Measurements from ENCODE around the gene UTS2B.

Gene UTS2B

GRCh38 chr3:191320316-191320715 lies 10.0 kb downstream of the UTS2B start:
- DNase-seq, result no peak

- no peak for DNase-seq
Measured at GRCh38 chr3:191316876-191317603, 13.3 kb downstream of the UTS2B start.

- DNase-seq, result no peak
Measured at GRCh38 chr3:191314109-191314728, 16.1 kb downstream of the UTS2B start.

- no peak for DNase-seq
Measured at GRCh38 chr3:191313296-191313695, 17.0 kb downstream of the UTS2B start.

- DNase-seq, result no peak
Measured at GRCh38 chr3:191307341-191307740, 23.0 kb downstream of the UTS2B start.

GRCh38 chr3:191306428-191306827 lies 23.9 kb downstream of the UTS2B start:
- DNase-seq, result no peak

GRCh38 chr3:191303596-191303995 lies 26.7 kb downstream of the UTS2B start:
- no peak for DNase-seq

- DNase-seq, result no peak
Measured at GRCh38 chr3:191302451-191302850, 27.9 kb downstream of the UTS2B start.

- DNase-seq, result no peak
Measured at GRCh38 chr3:191301782-191302411, 28.4 kb downstream of the UTS2B start.

- no peak for DNase-seq
Measured at GRCh38 chr3:191301017-191301416, 29.3 kb downstream of the UTS2B start.

- DNase-seq, result no peak
Measured at GRCh38 chr3:191300422-191300821, 29.9 kb downstream of the UTS2B start.

GRCh38 chr3:191298846-191299245 lies 31.5 kb downstream of the UTS2B start:
- DNase-seq, result no peak

- DNase-seq, result no peak
Measured at GRCh38 chr3:191296041-191296541, 34.2 kb downstream of the UTS2B start.

- no peak for DNase-seq
Measured at GRCh38 chr3:191294291-191294690, 36.0 kb downstream of the UTS2B start.

GRCh38 chr3:191292243-191293015 lies 37.9 kb downstream of the UTS2B start:
- DNase-seq, result no peak

- DNase-seq, result no peak
Measured at GRCh38 chr3:191290311-191291025, 39.9 kb downstream of the UTS2B start.

GRCh38 chr3:191283400-191283799 lies 46.9 kb downstream of the UTS2B start:
- DNase-seq, result no peak

- no peak for DNase-seq
Measured at GRCh38 chr3:191282251-191283185, 47.8 kb downstream of the UTS2B start.

GRCh38 chr3:191280882-191281281 lies 49.4 kb downstream of the UTS2B start:
- no peak for DNase-seq

GRCh38 chr3:191280111-191280510 lies 50.2 kb downstream of the UTS2B start:
- DNase-seq, result no peak

- no peak for DNase-seq
Measured at GRCh38 chr3:191275751-191276150, 54.6 kb downstream of the UTS2B start.
